ENCODE measurements around the gene RIMKLB. TPM values are rescaled to one million over a fixed set of nuclear protein-coding genes. Genes with fewer than 3 reads are reported as not detected.
A peak's percentile ranks its signal among the peaks of the same experiment; 100 is the strongest.
"Not testable (repeated sequence)": the region's sequence is repeated elsewhere in the genome, so short reads cannot be mapped to it uniquely, and the experiment has no call there.

The RIMKLB gene
- total RNA-seq, 1 donor from 2014 or later: 10.6 TPM

DNA sequence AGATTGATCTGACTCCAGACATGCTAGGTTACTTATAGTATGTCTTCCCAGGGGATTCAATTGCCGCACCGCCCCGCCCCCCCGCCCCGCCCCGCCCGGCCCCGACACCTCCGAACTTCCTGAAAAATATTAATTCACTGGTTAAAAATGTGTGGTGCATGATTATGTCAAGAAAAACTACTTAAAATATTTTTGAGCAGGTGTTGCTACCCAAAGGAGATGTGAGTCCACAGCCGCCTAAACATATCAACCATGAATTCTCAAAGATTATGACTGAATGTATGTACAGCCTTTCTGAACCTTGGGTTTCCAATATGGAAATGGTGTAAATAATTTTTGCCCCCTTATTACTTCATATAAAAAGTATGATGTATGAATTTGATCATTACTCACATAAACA, 2.7 kb upstream of the RIMKLB start:
- ATAC-seq: no peak

DNA sequence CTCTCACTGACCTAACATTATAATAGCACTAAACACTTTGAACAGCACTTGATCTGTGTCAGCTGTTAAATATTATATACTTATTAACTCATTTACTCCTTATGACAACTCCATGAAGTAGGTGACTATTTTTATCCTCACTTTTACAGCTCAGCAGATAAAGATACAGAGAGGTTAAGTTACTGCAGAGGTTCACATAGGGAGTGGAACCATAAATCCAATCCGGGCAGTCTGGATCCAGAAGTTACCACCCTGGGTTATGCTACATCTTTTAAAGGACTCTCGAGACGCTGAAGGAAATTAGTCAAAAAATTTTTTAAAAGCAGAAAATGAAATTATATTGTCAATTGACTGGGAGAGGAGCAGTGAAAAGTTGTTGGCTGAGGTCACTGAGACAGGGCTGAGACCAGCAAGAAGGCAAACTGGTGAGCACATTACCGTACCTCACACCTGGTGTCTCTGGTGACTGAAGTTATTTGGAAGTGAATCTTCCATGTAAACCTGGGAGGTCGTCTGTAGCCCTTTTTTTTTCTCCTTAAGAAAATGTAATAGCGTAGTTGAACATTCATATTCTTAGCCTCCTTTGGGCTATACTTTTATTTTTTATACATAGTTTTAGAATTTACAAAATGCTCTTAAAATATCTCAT, 1.2 kb upstream of the RIMKLB start:
- no peak for ATAC-seq

- peak; percentile 10 for ATAC-seq
Observed at GRCh38 chr12:8697120-8697475, 693 bp upstream of the RIMKLB start.

GRCh38 chr12:8698132-8698851, 501 bp downstream of the RIMKLB start:
- ATAC-seq: peak; percentile 66

GRCh38 chr12:8698879-8699278, 1.1 kb downstream of the RIMKLB start:
- no peak for ATAC-seq

DNA sequence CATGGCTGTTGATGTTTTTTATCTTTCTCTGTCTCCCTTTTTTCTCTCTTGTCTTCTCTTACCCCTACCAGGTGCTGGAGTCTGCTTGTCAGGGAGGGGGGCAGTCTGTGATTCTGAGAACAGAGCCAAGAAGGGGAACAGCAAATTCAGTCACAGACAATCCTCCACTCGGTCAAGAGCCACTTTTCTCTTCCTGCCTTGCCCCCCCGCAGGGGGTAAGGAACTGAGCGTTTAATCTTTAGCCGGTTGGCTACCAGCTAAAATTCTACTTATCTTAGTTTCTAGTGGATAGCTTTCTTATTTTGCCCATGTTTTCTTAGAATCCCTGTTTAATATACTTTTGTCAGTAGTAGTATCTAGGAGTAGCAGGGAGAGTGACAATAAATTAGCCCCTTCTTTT, 1.9 kb downstream of the RIMKLB start:
- ATAC-seq: no peak

- ATAC-seq: no peak
Observed at GRCh38 chr12:8701046-8701660, 3.4 kb downstream of the RIMKLB start.

- ATAC-seq: no peak
Observed at GRCh38 chr12:8702159-8702558, 4.4 kb downstream of the RIMKLB start.

DNA sequence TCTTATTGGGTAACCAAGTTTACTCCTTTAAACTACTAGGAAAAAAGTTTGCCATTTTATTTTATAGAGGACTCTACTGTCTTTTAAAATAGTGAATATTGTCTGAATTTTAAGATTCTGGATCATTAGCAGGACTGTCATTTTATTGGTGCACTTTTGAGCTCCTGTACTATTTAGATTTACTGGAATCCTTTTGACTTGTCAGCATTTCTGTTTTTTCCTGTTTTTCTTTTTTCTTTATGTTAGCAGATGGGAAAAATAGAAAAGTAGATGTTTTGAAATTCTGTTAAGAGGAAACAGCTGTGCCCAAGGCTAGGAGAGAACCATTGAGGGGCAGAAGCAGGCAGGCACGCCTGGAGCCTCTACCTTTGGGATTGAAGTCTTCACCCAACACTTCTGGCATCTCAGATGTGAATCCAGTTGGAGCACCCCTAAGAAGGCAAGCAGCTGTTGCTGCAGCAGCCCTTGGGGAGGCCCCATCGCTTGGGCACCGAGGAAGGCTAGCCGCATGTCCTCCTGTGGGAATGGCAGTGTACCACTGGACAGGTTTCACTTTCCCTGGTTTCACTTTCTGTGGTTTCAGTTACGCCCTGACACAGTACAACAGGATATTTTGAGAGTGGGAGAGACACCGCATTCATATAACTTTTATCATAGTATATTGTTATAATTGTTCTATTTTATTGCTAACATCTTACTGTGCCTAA, 11.5 kb downstream of the RIMKLB start:
- peak; percentile 52 for ATAC-seq

DNA sequence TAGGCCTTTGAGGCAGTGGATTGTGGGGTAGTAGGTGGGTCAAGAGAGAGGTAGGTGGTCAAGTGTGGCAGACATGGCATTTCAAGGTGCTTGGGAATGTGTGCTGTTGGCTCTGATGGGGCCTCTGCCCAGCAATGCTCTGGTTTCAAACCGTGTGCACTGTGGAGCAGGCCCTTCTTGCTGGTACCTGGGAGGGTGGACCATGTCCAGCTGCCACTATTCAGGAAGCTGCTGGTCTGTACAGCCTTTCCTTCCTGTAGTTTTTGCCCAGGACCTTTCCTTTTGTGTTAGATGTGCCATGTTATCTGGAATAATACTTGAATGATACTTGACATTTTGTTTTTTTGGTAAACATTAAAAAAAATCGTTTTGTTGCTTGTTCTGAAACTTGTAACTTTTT, 14.8 kb downstream of the RIMKLB start:
- no peak for ATAC-seq

DNA sequence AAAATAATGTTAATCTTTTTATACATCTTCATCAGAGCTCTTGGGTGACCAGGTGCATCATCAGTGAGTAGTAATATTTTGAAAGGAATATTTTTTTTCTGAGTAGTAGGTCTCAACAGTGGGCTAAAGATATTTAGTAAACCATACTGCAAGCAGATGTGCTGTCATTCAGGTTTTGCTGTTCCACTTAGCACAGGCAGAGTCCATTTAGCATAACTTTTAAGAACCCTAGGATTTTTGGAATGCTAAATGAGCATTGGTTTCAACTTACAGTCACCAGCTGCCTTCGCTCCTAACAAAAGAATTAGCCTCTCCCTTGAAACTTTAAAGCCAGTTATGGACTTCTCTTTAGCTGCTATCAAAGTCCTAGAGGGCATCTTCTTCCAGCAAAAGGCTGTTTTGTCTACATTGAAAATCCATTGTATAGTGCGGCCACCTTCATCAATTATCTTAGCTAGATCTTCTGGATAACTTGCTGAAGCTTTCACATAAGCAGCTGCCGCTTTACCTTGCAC, 24.6 kb downstream of the RIMKLB start:
- no peak for ATAC-seq

GRCh38 chr12:8734873-8735381, 37.1 kb downstream of the RIMKLB start:
- ATAC-seq: no peak

GRCh38 chr12:8742501-8742900, 44.7 kb downstream of the RIMKLB start:
- no peak for ATAC-seq

DNA sequence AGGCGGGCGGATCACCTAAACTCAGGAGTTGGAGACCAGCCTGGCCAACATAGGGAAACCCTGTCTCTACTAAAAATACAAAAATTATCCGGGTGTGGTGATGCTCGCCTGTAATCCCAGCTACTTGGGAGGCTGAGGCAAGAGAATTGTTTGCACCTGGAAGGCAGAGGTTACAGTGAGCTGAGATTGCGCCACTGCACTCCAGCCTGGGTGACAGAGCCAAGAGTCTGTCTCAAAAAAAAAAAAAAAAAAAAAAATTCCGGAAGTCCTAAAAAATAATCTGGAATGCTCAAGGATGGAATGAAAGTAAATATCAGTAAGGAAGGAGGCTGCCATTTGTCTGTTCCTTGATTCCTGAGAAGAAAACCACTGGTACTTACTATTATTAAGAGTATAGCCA, 45.3 kb downstream of the RIMKLB start:
- not testable (repeated sequence) for ATAC-seq

GRCh38 chr12:8745631-8746030, 47.8 kb downstream of the RIMKLB start:
- ATAC-seq: not testable (repeated sequence)

DNA sequence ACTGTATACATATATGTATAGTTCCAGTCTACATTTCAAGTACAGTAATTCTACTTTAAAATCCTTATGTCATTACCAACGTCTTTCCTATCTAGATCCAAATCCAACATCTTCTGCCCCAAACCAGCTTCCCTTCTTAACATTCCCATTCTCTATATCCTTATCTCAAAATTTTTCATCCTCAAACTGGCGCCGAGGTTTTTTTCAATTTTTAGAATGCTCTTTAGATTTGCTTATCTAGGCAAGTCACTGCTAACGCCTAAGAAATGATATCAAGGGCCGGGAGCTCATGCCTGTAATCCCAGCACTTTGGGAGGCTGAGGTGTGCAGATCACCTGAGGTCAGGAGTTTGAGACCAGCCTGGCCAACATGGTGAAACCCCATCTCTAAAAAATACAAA, 48.3 kb downstream of the RIMKLB start:
- no peak for ATAC-seq

DNA sequence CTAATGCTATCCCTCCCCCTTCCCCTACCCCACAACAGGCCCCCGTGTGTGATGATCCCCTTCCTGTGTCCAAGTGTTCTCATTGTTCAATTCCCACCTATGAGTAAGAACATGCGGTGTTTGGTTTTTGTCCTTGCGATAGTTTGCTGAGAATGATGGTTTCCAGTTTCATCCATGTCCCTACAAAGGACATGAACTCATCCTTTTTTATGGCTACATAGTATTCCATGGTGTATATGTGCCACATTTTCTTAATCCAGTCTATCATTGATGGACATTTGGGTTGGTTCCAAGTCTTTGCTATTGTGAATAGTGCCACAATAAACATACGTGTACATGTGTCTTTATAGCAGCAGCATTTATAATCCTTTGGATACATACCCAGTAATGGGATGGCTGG, 62.3 kb downstream of the RIMKLB start:
- not testable (repeated sequence) for ATAC-seq

DNA sequence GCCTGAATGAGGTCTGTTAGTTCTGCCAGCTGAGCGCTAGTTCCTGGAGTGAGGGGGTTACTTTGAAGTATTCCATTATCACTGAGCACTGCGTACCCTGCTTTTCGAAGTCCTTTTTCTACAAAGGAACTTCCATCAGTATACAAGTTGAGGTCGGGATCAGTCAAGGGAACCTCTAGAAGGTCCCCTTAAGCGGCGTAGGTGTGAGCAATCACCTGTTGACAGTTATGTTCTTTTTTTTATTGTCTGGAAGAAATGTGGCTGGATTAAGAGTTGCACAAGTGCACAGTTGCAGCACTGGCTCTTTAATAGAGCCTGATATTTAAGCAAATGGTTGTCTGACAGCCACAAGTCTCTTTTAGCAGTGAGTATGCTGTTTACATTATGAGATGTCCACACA, 64.9 kb downstream of the RIMKLB start:
- not testable (repeated sequence) for ATAC-seq

DNA sequence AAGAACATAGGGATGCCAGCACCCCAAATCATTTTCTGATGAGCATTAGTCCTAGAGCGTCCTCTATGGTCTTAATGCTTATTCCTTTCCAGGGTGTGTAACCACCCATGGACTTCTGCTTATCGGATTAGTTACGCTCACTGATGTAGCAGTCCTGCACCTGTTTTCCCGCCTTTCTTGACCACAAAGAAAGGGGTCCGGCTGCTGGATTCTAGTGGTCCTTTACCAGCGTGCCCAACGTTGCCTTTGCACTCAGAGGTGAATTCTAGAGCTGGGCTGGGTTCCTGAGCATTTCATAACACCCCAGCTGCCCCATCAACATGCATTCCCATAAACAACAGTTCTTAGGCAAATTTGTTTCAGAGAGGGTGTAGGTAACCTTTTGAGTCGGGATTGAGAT, 68.3 kb downstream of the RIMKLB start:
- ATAC-seq: not testable (repeated sequence)

DNA sequence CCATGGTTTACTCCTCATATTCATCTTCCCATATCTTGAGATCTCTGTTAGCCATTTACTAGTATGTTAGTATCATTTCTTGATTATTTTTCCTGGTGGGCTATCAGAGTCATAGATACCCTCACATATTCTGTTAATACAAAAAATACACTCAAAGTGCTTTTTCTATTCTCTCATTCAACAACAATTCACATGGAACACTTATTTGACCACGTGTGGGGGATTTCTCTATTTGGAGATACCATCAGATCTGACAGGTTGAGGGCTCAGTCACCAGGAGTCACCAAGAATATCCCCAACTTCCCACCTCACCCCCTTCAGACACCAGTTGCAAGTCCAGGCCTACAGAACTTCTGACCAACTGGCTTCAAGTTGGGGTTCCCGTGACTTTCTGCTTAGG, 72.7 kb downstream of the RIMKLB start:
- ATAC-seq: no peak

DNA sequence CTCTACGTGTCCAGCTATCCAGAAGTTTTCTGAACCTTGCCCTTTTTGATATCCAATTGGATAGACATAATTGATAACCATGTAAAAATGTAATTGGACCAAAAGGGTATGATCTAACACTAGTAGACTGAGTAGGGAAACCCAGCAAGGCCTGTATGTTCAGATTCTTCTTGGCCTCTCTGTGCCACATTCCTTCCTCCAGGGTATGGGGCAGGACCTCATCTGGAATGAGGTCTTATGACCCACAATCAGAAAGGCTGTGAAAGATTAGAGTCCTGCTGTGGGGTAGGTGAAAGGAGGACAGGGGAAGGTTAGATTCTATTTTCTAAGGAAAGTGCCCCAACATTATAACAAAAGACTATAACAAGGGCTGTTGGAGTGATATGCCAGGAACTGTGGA, 73.3 kb downstream of the RIMKLB start:
- ATAC-seq: no peak

DNA sequence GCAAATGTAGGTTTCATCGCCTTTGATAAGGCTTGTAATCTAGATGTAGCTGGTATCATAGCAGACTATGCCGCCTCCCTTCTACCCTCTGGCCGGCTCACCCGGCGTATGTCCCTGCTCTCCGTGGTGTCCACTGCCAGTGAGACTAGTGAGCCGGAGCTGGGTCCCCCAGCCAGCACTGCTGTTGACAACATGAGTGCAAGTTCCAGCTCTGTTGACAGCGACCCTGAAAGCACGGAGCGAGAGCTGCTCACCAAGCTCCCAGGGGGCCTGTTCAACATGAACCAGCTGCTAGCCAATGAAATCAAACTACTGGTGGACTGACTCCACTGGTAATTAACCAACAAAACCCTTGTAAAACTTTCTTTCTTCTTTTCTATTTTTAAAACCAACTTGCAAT, 75.7 kb downstream of the RIMKLB start:
- ATAC-seq: no peak

GRCh38 chr12:8779281-8779680, 81.5 kb downstream of the RIMKLB start:
- ATAC-seq: no peak
